Esophagus muscularis mucosa (tissue), 4 donors: ENCODE data around the gene TMEM92. TPM values are rescaled to one million over a fixed set of nuclear protein-coding genes. Genes with fewer than 3 reads are reported as not detected.

Source experiments
- DNase-seq: peaks from one replicate; pipeline ENCODE4 v3.0.0-alpha.2; 2017; ENCODE audit errors: extremely low spot score
- H3K27ac ChIP-seq, 4 donors: fragments of 200-600 bp; sonication (generic); replicated peaks in 1 of 4; 1 replicate in 3 of 4; 2 replicates in 1 of 4; pipeline ENCODE4 v1.5.1; 2016 to 2019; ENCODE audit warnings: mild to moderate bottlenecking in 1 of 4
- H3K27me3 ChIP-seq, 4 donors: fragments of 200-600 bp; sonication (generic); one replicate each; pipeline versions ENCODE4 v1.5.1 to v1.6.0; 2016 to 2019
- H3K36me3 ChIP-seq, 4 donors: fragments of 200-600 bp; sonication (generic); one replicate each; pipeline ENCODE4 v1.5.1; 2016 to 2019
- H3K4me1 ChIP-seq, 4 donors: fragments of 200-600 bp; sonication (generic); one replicate each; pipeline ENCODE4 v1.5.1; 2016 to 2019
- H3K4me3 ChIP-seq, 4 donors: fragments of 200-600 bp; sonication (generic); 1 replicate in 2 of 4; 2 replicates in 2 of 4; pipeline ENCODE4 v1.5.1; 2016 to 2019; ENCODE audit warnings: mild to moderate bottlenecking in 4 of 4, moderate library complexity in 1 of 4
- H3K9me3 ChIP-seq, 4 donors: fragments of 200-600 bp; sonication (generic); 1 replicate in 3 of 4; 2 replicates in 1 of 4; pipeline ENCODE4 v1.5.1; 2016 to 2019
- EP300 ChIP-seq: sonication (generic); formaldehyde crosslinking; IDR thresholded peaks from one replicate; pipeline ENCODE4 v1.6.1; 2017; ENCODE audit warnings: antibody characterized with exemption
- POLR2A ChIP-seq: fragments of 450-650 bp; IDR thresholded peaks from one replicate; pipeline ENCODE4 v1.6.1; 2017; ENCODE audit warnings: antibody characterized with exemption, moderate library complexity, mild to moderate bottlenecking, low read depth
- POLR2AphosphoS5 ChIP-seq, 2 donors: sonication (generic); formaldehyde crosslinking; IDR thresholded peaks; one replicate each; pipeline ENCODE4 v1.6.1; 2017; ENCODE audit warnings: antibody characterized with exemption in 2 of 2
- WGBS: methylation state at CpG from one replicate; pipeline ENCODE4 v1.1.5; 2018; 5-methylcytosine and 5-hydroxymethylcytosine counted together
- intact Hi-C: fragments of 100-400 bp; cut with DNase I; formaldehyde crosslinking; loops from one replicate; pipeline ENCODE4 v1.15.1; 2023
- total RNA-seq, 4 donors: library from RNA; depleted of rRNA; stranded (reverse); fragments of >200 nt; gene quantifications; one replicate each; pipeline versions ENCODE4 v1.1.0 to v1.2.1, GENCODE V29; 2016
- TF ChIP-seq, protein P1 (sequence below), 3 experiments: fragments of 200-600 bp in 2 of 3; fragments of 450-650 bp in 1 of 3; sonication (generic) in 2 of 3; IDR thresholded peaks; one replicate each; pipeline ENCODE4 v1.5.1; 2017 to 2019; ENCODE audit warnings: antibody characterized with exemption in 3 of 3, mild to moderate bottlenecking in 2 of 3, moderate library complexity in 1 of 3

The TMEM92 gene
- total RNA-seq, 4 donors from 2014 or later: 0.80 TPM; not detected in 3

GRCh38 chr17:50289278-50289677 lies 15.0 kb downstream of the TMEM92 start:
- Histone ChIP-seq H3K36me3 (no peaks in the 10 kb centered on the region), H3K9me3 (no peaks in the 10 kb centered on the region), H3K27ac (peak overlapping the region; percentile 84 to 89 (median 86)), H3K27me3 (no peaks in the 10 kb centered on the region), H3K4me3 (peak overlapping the region in 1 of 4 donors; percentile 38), H3K4me1 (peaks cover 17 to 32% (median 28%) of the 10 kb centered on the region in 4 donors)
- intact Hi-C loops: no loop called here
- no peak for DNase-seq
- 68% methylated on average over 3 of the region's 3 CpGs for WGBS
- peak; percentile 18 to 51 for TF ChIP-seq POLR2AphosphoS5 (IDR thresholded peaks at IDR 0.05)
- TF ChIP-seq EP300: no peak

DNA sequence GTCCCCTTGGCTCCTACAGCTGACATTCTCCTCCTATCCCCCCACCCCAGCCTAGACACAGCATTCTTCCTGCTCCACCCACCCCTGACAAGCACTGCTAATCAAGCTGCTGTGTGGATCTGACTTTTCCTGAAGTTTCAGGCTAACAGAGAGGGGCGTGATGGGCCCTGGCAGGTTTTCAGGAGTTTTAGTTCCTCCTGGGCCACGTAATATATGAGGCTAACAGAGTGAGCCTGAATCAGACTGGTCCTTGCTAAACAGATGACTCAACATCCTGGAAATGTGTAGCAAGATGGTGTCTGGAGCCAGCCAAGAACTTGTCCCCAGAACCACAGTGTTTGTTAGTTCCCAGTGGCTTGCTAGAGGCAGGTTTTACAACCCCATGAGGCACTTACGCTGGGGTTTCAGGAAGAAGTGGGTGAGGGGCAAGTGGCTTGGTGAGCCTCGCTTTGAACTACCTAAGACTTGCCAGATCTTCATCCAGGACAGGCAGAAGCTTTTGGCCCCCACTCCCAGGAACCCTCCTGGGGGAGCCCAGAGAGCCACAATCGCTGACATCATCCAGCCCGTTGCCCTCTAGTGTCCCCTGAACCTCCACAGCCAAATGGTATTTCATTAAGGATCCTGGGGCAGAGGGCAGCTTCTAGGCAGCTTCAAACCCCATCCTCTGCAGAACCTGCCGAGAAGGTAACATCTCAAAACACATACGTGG lies 15.9 kb downstream of the TMEM92 start:
- 51% methylated on average over 6 of the region's 8 CpGs for WGBS
- peak overlapping the region in 2 of 4 donors; percentile 7 to 38 for H3K4me3 ChIP-seq

GRCh38 chr17:50290933-50291332 lies 16.7 kb downstream of the TMEM92 start:
- intact Hi-C loops: no loop called here
- WGBS: 75% methylated on average over 1 of the region's 1 CpG

More for the DNA sequence above, 15.9 kb downstream of the TMEM92 start:
- H3K9me3 ChIP-seq: no peaks in the 10 kb centered on the region
- no peaks in the 10 kb centered on the region for H3K36me3 ChIP-seq
- H3K27ac ChIP-seq: peak overlapping the region; percentile 84 to 89 (median 86)
- peak; percentile 95 for DNase-seq
- H3K4me1 ChIP-seq: peaks cover 17 to 32% (median 28%) of the 10 kb centered on the region in 4 donors
- no peaks in the 10 kb centered on the region for H3K27me3 ChIP-seq
- intact Hi-C loops: no loop called here
- TF ChIP-seq, protein P1, sequence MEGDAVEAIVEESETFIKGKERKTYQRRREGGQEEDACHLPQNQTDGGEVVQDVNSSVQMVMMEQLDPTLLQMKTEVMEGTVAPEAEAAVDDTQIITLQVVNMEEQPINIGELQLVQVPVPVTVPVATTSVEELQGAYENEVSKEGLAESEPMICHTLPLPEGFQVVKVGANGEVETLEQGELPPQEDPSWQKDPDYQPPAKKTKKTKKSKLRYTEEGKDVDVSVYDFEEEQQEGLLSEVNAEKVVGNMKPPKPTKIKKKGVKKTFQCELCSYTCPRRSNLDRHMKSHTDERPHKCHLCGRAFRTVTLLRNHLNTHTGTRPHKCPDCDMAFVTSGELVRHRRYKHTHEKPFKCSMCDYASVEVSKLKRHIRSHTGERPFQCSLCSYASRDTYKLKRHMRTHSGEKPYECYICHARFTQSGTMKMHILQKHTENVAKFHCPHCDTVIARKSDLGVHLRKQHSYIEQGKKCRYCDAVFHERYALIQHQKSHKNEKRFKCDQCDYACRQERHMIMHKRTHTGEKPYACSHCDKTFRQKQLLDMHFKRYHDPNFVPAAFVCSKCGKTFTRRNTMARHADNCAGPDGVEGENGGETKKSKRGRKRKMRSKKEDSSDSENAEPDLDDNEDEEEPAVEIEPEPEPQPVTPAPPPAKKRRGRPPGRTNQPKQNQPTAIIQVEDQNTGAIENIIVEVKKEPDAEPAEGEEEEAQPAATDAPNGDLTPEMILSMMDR (IDR thresholded peaks at IDR 0.05): peak in 1 of 3 experiments; percentile 3
- TF ChIP-seq EP300: no peak
- TF ChIP-seq POLR2AphosphoS5 (IDR thresholded peaks at IDR 0.05): peak; percentile 77 to 82
- no peak for TF ChIP-seq POLR2A

GRCh38 chr17:50292465-50292864 lies 18.2 kb downstream of the TMEM92 start:
- intact Hi-C loops: no loop called here
- DNase-seq: no peak
- WGBS: 94% methylated on average over 3 of the region's 3 CpGs
- Histone ChIP-seq H3K27ac (no peak overlapping the region), H3K27me3 (no peaks in the 10 kb centered on the region), H3K36me3 (no peaks in the 10 kb centered on the region), H3K4me1 (peaks cover 17 to 35% (median 30%) of the 10 kb centered on the region in 4 donors), H3K4me3 (no peak overlapping the region), H3K9me3 (no peaks in the 10 kb centered on the region)
- TF ChIP-seq POLR2A (no peak), POLR2AphosphoS5 (IDR thresholded peaks at IDR 0.05) (no peak)
- TF ChIP-seq, protein P1 (IDR thresholded peaks at IDR 0.05): no peak

More at GRCh38 chr17:50290933-50291332, 16.7 kb downstream of the TMEM92 start:
- no peaks in the 10 kb centered on the region for H3K27me3 ChIP-seq
- peaks cover 17 to 32% (median 28%) of the 10 kb centered on the region in 4 donors for H3K4me1 ChIP-seq
- no peaks in the 10 kb centered on the region for H3K9me3 ChIP-seq
- peak overlapping the region; percentile 84 to 89 (median 86) for H3K27ac ChIP-seq
- no peak for DNase-seq
- H3K36me3 ChIP-seq: no peaks in the 10 kb centered on the region
- TF ChIP-seq POLR2AphosphoS5 (IDR thresholded peaks at IDR 0.05): no peak
- TF ChIP-seq, protein P1 (IDR thresholded peaks at IDR 0.05): no peak
- no peak for TF ChIP-seq POLR2A
- TF ChIP-seq EP300: no peak
- no peak overlapping the region for H3K4me3 ChIP-seq

GRCh38 chr17:50295021-50295420 lies 20.8 kb downstream of the TMEM92 start:
- Histone ChIP-seq H3K27ac (no peak overlapping the region), H3K27me3 (no peaks in the 10 kb centered on the region), H3K4me1 (peaks cover 6 to 15% (median 10%) of the 10 kb centered on the region in 4 donors), H3K9me3 (no peaks in the 10 kb centered on the region), H3K36me3 (no peaks in the 10 kb centered on the region), H3K4me3 (no peak overlapping the region)
- WGBS: 77% methylated on average over 4 of the region's 4 CpGs
- no peak for TF ChIP-seq EP300
- no peak for TF ChIP-seq POLR2A
- TF ChIP-seq POLR2AphosphoS5 (IDR thresholded peaks at IDR 0.05): no peak
- TF ChIP-seq, protein P1 (IDR thresholded peaks at IDR 0.05): no peak
- intact Hi-C loops: loop anchor here (5.0 kb wide), 1 partner anchor 203 kb away; no protein-coding TSS in a partner anchor
- DNase-seq: no peak
